Measurements from ENCODE around the gene SNX25.

DNA sequence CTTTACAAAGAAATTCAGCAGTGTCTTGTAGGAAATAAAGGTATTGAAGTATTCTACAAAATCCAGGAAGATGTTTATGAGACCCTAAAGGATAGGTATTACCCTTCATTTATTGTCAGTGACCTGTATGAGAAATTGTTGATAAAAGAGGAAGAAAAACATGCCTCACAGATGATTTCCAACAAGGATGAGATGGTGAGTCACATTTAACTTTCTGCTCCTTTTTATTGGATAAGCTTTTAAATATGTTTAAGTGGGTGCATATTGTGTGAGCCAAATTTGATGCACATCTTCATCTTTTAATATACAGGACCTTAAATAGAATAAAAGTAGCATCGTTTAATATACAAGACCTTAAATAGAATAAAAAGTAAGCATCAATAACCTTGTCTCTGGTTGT lies 114.2 kb downstream of the SNX25 start:
- no peak for TF ChIP-seq ZNF274 (IDR thresholded peaks at IDR 0.05; ENCODE audit: low read length)
- TF ChIP-seq ZNF274 (tag by site-specific recombination; IDR thresholded peaks at IDR 0.05; ENCODE audit: borderline replicate concordance) = no peak
- no peak for TF ChIP-seq ZNF501 (tag by site-specific recombination; IDR thresholded peaks at IDR 0.05)
- no peak for TF ChIP-seq CTCF (tag by site-specific recombination; IDR thresholded peaks at IDR 0.05)
- TF ChIP-seq ZBTB44 (tag by site-specific recombination; IDR thresholded peaks at IDR 0.05) = no peak
- TF ChIP-seq BCL11A (tag by site-specific recombination; IDR thresholded peaks at IDR 0.05; ENCODE audit: low read depth) = no peak
- no peak for TF ChIP-seq ZNF121 (tag by site-specific recombination; IDR thresholded peaks at IDR 0.05)
- no peak for TF ChIP-seq ZNF311 (tag by site-specific recombination; IDR thresholded peaks at IDR 0.05; ENCODE audit: borderline replicate concordance)
- TF ChIP-seq, protein P1, sequence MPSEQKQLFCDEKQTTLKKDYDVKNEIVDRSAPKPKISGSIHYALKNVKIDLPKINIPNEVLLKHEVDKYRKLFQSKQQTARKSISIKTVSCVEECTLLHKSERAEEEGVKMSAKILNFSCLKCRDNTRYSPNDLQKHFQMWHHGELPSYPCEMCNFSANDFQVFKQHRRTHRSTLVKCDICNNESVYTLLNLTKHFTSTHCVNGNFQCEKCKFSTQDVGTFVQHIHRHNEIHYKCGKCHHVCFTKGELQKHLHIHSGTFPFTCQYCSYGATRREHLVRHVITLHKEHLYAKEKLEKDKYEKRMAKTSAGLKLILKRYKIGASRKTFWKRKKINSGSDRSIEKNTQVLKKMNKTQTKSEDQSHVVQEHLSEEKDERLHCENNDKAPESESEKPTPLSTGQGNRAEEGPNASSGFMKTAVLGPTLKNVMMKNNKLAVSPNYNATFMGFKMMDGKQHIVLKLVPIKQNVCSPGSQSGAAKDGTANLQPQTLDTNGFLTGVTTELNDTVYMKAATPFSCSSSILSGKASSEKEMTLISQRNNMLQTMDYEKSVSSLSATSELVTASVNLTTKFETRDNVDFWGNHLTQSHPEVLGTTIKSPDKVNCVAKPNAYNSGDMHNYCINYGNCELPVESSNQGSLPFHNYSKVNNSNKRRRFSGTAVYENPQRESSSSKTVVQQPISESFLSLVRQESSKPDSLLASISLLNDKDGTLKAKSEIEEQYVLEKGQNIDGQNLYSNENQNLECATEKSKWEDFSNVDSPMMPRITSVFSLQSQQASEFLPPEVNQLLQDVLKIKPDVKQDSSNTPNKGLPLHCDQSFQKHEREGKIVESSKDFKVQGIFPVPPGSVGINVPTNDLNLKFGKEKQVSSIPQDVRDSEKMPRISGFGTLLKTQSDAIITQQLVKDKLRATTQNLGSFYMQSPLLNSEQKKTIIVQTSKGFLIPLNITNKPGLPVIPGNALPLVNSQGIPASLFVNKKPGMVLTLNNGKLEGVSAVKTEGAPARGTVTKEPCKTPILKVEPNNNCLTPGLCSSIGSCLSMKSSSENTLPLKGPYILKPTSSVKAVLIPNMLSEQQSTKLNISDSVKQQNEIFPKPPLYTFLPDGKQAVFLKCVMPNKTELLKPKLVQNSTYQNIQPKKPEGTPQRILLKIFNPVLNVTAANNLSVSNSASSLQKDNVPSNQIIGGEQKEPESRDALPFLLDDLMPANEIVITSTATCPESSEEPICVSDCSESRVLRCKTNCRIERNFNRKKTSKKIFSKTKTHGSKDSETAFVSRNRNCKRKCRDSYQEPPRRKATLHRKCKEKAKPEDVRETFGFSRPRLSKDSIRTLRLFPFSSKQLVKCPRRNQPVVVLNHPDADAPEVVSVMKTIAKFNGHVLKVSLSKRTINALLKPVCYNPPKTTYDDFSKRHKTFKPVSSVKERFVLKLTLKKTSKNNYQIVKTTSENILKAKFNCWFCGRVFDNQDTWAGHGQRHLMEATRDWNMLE (tag by site-specific recombination; conservative IDR thresholded peaks at IDR 0.05; ENCODE audit: low read depth) = no peak
- no peak for TF ChIP-seq ZFP41 (tag by site-specific recombination; IDR thresholded peaks at IDR 0.05; ENCODE audit: borderline replicate concordance)
- no peak for TF ChIP-seq REST (tag by site-specific recombination; IDR thresholded peaks at IDR 0.05)
